Suprapubic skin (tissue), 4 donors: ENCODE results near the gene PRCP. TPM values are rescaled to one million over a fixed set of nuclear protein-coding genes. Genes with fewer than 3 reads are reported as not detected.

Source experiments
- DNase-seq, 2 donors: peaks; one replicate each; pipeline ENCODE4 v3.0.0-alpha.2; 2019; ENCODE audit warnings: low spot score in 2 of 2
- H3K27ac ChIP-seq: fragments of 200-600 bp; sonication (generic); one replicate; pipeline ENCODE4 v1.5.1; 2019
- H3K27me3 ChIP-seq: fragments of 200-600 bp; sonication (generic); one replicate; pipeline ENCODE4 v1.5.1; 2019
- H3K36me3 ChIP-seq: fragments of 200-600 bp; sonication (generic); one replicate; pipeline ENCODE4 v1.5.1; 2019
- H3K4me1 ChIP-seq: fragments of 200-600 bp; sonication (generic); one replicate; pipeline ENCODE4 v1.5.1; 2019
- H3K4me3 ChIP-seq: fragments of 200-600 bp; sonication (generic); one replicate; pipeline ENCODE4 v1.5.1; 2019; ENCODE audit warnings: mild to moderate bottlenecking
- H3K9me3 ChIP-seq: fragments of 200-600 bp; sonication (generic); one replicate; pipeline ENCODE4 v1.5.1; 2019
- EP300 ChIP-seq: sonication (generic); formaldehyde crosslinking; IDR thresholded peaks from one replicate; pipeline ENCODE4 v1.6.1; 2017; ENCODE audit warnings: antibody characterized with exemption
- POLR2A ChIP-seq, 2 donors: fragments of 450-650 bp; IDR thresholded peaks; one replicate each; pipeline ENCODE4 v1.6.1; 2017; ENCODE audit warnings: antibody characterized with exemption in 2 of 2, mild to moderate bottlenecking in 2 of 2, moderate library complexity in 2 of 2
- POLR2AphosphoS5 ChIP-seq, 3 donors: sonication (generic); formaldehyde crosslinking; IDR thresholded peaks; one replicate each; pipeline ENCODE4 v1.6.1; 2017; ENCODE audit warnings: antibody characterized with exemption in 3 of 3
- WGBS: methylation state at CpG from one replicate; pipeline ENCODE4 v1.1.5; 2018; 5-methylcytosine and 5-hydroxymethylcytosine counted together
- total RNA-seq, 4 donors: library from RNA; depleted of rRNA; stranded (reverse); fragments of >200 nt; gene quantifications; one replicate each; pipeline ENCODE4 v1.1.0, GENCODE V29; 2016
- TF ChIP-seq, protein P1 (sequence below), 2 donors: fragments of 200-600 bp in 1 of 2; fragments of 450-650 bp in 1 of 2; sonication (generic) in 1 of 2; IDR thresholded peaks; one replicate each; pipeline ENCODE4 v1.5.1; 2016 to 2019; ENCODE audit warnings: antibody characterized with exemption in 2 of 2, mild to moderate bottlenecking in 1 of 2, moderate library complexity in 1 of 2

Gene PRCP
- total RNA-seq, 4 donors from 2014 or later = 36.0 to 50.9 (median 50.4) TPM

DNA sequence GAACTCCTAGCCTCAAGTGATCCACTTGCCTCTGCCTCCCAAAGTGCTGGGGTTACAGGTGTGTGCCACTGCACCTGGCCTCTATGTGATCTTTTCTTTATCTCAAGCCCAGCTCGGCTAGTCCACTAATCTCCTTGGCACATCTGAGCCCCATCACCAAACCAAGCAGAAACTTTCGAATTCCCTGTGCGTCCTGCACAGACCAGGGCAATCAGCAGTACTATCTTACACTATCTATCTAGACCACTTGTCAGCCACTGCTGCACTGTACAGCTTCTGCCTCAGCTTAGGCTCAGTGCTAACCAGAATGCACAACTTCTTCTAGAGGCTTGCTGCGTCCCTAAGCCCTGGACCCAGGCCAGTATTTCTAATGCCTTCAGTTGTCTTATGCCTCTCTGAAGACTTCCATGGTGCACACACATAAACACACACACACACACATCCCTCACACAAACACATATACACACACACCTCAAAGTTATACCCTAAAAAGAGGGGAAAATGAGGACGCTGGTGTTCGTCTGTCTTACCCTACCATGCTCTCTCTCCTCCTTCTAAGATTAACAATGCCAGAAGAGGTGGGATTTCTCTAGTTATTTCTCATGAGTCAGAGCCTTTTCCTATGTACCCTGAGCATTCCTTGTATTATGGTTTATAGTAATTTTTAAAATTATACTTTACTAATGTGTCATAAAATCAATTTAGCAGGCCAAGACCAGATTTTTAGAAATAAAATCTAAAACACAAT lies 107.2 kb downstream of the PRCP start:
- Histone ChIP-seq H3K36me3 (no peaks in the 10 kb centered on the region), H3K27me3 (no peaks in the 10 kb centered on the region), H3K9me3 (no peaks in the 10 kb centered on the region), H3K27ac (no peak overlapping the region), H3K4me3 (no peak overlapping the region), H3K4me1 (peaks cover 3% of the 10 kb centered on the region)
- TF ChIP-seq POLR2AphosphoS5 (IDR thresholded peaks at IDR 0.05) (no peak), POLR2A (IDR thresholded peaks at IDR 0.05) (no peak), EP300 (no peak)
- TF ChIP-seq, protein P1, sequence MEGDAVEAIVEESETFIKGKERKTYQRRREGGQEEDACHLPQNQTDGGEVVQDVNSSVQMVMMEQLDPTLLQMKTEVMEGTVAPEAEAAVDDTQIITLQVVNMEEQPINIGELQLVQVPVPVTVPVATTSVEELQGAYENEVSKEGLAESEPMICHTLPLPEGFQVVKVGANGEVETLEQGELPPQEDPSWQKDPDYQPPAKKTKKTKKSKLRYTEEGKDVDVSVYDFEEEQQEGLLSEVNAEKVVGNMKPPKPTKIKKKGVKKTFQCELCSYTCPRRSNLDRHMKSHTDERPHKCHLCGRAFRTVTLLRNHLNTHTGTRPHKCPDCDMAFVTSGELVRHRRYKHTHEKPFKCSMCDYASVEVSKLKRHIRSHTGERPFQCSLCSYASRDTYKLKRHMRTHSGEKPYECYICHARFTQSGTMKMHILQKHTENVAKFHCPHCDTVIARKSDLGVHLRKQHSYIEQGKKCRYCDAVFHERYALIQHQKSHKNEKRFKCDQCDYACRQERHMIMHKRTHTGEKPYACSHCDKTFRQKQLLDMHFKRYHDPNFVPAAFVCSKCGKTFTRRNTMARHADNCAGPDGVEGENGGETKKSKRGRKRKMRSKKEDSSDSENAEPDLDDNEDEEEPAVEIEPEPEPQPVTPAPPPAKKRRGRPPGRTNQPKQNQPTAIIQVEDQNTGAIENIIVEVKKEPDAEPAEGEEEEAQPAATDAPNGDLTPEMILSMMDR (IDR thresholded peaks at IDR 0.05) = no peak
- 87% methylated on average over 6 of the region's 6 CpGs for WGBS
- no peak for DNase-seq

DNA sequence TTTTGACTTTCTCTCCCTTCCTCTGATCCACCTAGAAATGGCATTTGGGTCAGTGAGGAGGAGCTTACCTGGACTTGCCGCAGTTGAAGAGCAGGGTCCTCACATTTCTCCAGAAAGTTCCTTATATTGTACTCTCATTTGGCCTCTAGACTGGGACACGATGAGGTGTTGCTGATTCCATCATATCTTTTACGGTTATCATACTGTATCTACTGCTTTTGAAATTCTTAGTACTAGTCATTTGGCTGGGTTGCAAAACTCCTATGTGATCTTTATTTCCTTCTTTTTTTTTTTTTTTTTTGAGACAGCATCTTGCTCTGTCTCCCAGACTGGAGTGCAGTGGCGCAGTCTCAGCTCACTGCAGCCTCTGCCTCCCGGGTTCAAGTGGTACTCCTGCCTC lies 107.9 kb downstream of the PRCP start:
- Histone ChIP-seq H3K9me3 (no peaks in the 10 kb centered on the region), H3K27me3 (no peaks in the 10 kb centered on the region), H3K4me3 (no peak overlapping the region), H3K4me1 (peaks cover 3% of the 10 kb centered on the region), H3K36me3 (no peaks in the 10 kb centered on the region), H3K27ac (no peak overlapping the region)
- whole genome bisulfite sequencing = 66% methylated on average over 5 of the region's 5 CpGs
- TF ChIP-seq, protein P1 (IDR thresholded peaks at IDR 0.05) = no peak
- TF ChIP-seq EP300 = no peak
- no peak for DNase-seq

DNA sequence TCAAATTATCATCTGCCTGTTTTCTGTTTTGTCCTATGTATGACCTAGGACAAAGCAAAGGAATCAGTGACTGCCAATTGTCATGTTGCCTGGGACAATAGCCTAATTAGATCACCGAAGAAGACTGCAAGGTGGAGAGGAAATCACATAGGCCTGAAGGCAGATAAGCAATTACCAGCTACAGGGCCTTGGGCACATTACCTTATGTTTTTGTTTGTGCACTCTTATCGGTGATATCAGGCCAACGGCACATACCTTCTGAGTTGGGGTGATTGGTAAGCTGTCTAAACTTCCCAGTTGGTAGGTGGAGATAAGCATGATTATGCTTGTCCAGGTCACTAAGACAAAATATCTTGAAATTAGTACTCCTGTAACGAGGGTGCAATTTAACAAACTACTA lies 108.5 kb downstream of the PRCP start:
- Histone ChIP-seq H3K9me3 (no peaks in the 10 kb centered on the region), H3K36me3 (no peaks in the 10 kb centered on the region), H3K4me3 (no peak overlapping the region), H3K27me3 (no peaks in the 10 kb centered on the region), H3K27ac (no peak overlapping the region), H3K4me1 (peaks cover 3% of the 10 kb centered on the region)
- TF ChIP-seq, protein P1 (IDR thresholded peaks at IDR 0.05) = no peak
- TF ChIP-seq POLR2A (IDR thresholded peaks at IDR 0.05) (no peak), POLR2AphosphoS5 (IDR thresholded peaks at IDR 0.05) (no peak), EP300 (no peak)
- WGBS = 53% methylated on average over 4 of the region's 4 CpGs
- DNase-seq = no peak

DNA sequence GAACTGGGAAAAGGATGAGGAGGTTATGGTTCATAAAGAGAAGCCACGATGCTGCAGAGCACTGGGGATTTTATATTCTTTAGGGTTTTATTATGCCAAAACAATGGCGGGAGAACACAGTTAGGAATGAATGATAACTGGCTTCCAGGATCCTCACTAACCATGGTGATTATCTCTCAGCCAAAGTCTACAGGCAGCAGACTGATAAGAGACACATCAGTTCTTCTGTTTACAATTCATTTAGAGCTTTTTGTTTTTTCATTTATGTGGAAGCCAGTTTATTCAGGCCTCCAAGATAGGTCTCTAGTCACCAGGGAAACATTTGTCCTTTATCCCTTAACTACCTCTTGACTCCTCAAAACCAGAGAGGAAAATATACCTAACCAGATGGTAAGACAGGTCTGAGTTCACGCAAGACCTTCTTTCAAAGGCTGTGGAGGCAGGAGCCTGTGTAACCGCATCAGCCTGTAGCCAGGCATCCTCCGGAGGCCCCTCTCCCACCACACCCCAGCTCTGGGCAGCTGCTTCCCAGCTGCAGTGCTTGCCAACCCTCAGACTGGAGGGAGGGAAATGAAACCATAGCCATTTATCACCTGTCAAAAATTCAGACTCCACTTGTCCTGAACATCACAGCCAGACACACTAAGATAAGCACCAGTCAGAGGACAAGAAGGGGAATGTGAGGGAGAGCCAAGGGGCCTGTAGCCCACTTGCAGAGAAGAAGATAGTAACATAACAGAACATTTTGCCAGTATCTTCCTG lies 109.3 kb downstream of the PRCP start:
- WGBS = 48% methylated on average over 5 of the region's 5 CpGs
- DNase-seq = no peak

DNA sequence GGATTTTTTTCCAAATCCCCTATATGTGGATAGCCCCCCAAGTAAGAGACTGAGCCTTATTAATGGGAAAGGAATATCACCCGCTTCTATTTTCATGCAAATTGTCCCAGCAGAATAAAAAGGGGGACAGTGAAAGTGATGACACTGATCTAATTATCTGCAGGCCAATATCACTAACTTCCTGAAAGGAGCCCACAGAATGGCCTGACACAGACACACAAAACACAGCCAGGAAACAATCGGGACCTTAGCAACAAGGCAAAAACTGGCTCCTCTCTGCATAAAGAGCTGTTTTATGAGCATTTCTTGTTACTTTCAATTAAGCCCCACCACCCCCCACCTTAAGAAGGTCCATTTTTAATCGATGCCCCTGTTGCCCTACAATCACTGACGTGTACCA lies 112.2 kb downstream of the PRCP start:
- TF ChIP-seq POLR2AphosphoS5 (IDR thresholded peaks at IDR 0.05) = no peak
- no peak for TF ChIP-seq POLR2A (IDR thresholded peaks at IDR 0.05)
- TF ChIP-seq, protein P1 (IDR thresholded peaks at IDR 0.05) = no peak
- TF ChIP-seq EP300 = no peak
- no peak for DNase-seq
- Histone ChIP-seq H3K9me3 (no peaks in the 10 kb centered on the region), H3K36me3 (no peaks in the 10 kb centered on the region), H3K27me3 (no peaks in the 10 kb centered on the region), H3K4me1 (peaks cover 3% of the 10 kb centered on the region), H3K4me3 (no peak overlapping the region), H3K27ac (no peak overlapping the region)
- WGBS = 84% methylated on average over 4 of the region's 4 CpGs

More for the DNA sequence above, 109.3 kb downstream of the PRCP start:
- Histone ChIP-seq H3K27ac (no peak overlapping the region), H3K9me3 (no peaks in the 10 kb centered on the region), H3K4me3 (no peak overlapping the region), H3K4me1 (peaks cover 3% of the 10 kb centered on the region), H3K27me3 (no peaks in the 10 kb centered on the region), H3K36me3 (no peaks in the 10 kb centered on the region)
- no peak for TF ChIP-seq EP300
- TF ChIP-seq, protein P1 (IDR thresholded peaks at IDR 0.05) = no peak
- no peak for TF ChIP-seq POLR2A (IDR thresholded peaks at IDR 0.05)
- no peak for TF ChIP-seq POLR2AphosphoS5 (IDR thresholded peaks at IDR 0.05)
